IMR-90 (cell line): ENCODE results near the gene ADGRV1. TPM values are rescaled to one million over a fixed set of nuclear protein-coding genes. Genes with fewer than 3 reads are reported as not detected.

Experiments
- ATAC-seq: fragments of 200-7000 bp; cut with Tn5 transposase; 2 replicates; pipeline ENCODE4 v1.9.1; 2020; ENCODE audit warnings: low read depth, mild to moderate bottlenecking, moderate library complexity
- BruUV-seq: library from RNA; stranded (reverse); fragments of 400-500 nt; replicated peaks from 2 replicates; lab custom pipeline; 2021; lab: Mats Ljungman, UMichigan
- CTCF ChIA-PET: fragments of 300-600 bp; formaldehyde crosslinking; extraction: SDS; loops from one replicate; lab custom pipeline; 2021; ENCODE audit warnings: antibody characterized with exemption; lab: Yijun Ruan, JAX
- POLR2A ChIA-PET: fragments of 300-600 bp; sonication (Branson Sonifier 250); formaldehyde crosslinking; loops from one replicate; lab custom pipeline; 2022; ENCODE audit warnings: antibody characterized with exemption; ENCODE audit not compliant: unreplicated experiment; lab: Charles Lee
- DNase-seq: peaks from one replicate; pipeline ENCODE4 v3.0.0; 2013
- H2AFZ ChIP-seq: replicated peaks from 2 replicates; pipeline ENCODE3; 2013; ENCODE audit warnings: low read length, mild to moderate bottlenecking; ENCODE audit not compliant: poor library complexity
- H2AK5ac ChIP-seq: 2 replicates; pipeline ENCODE4 v1.6.1; 2013; ENCODE audit warnings: low read depth, low read length, inconsistent platforms
- H2AK9ac ChIP-seq: replicated peaks from 2 replicates; pipeline ENCODE3; 2013; ENCODE audit warnings: mild to moderate bottlenecking, low read depth, low read length, moderate library complexity; ENCODE audit not compliant: poor library complexity
- H2BK120ac ChIP-seq: 2 replicates; pipeline ENCODE4 v1.6.1; 2013; ENCODE audit warnings: low read depth, low read length, inconsistent platforms
- H2BK15ac ChIP-seq: 3 replicates; pipeline ENCODE4 v1.6.1; 2013; ENCODE audit warnings: low read depth, low read length, inconsistent platforms
- H2BK20ac ChIP-seq: 2 replicates; pipeline ENCODE4 v1.6.1; 2013; ENCODE audit warnings: low read depth, mild to moderate bottlenecking, inconsistent platforms, low read length, moderate library complexity
- H2BK5ac ChIP-seq: 2 replicates; pipeline ENCODE4 v1.6.1; 2013; ENCODE audit warnings: mild to moderate bottlenecking, low read depth, low read length, inconsistent platforms; ENCODE audit not compliant: poor library complexity, severe bottlenecking
- H3K14ac ChIP-seq: replicated peaks from 2 replicates; pipeline ENCODE4 v1.6.1; 2013; ENCODE audit warnings: low read depth, low read length, inconsistent platforms
- H3K18ac ChIP-seq: 2 replicates; pipeline ENCODE4 v1.6.1; 2013; ENCODE audit warnings: low read depth, low read length, control low read depth
- H3K23ac ChIP-seq: 2 replicates; pipeline ENCODE4 v1.6.1; 2013; ENCODE audit warnings: low read depth, low read length, inconsistent platforms
- H3K27ac ChIP-seq: 2 replicates; pipeline ENCODE4 v1.5.1; 2013; ENCODE audit warnings: mild to moderate bottlenecking, control low read depth, low read length; ENCODE audit not compliant: insufficient read depth
- H3K27me3 ChIP-seq: 2 replicates; pipeline ENCODE4 v1.6.1; 2013; ENCODE audit warnings: low read length; ENCODE audit not compliant: control insufficient read depth, insufficient read depth
- H3K36me3 ChIP-seq: 2 replicates; pipeline ENCODE4 v1.6.1; 2013; ENCODE audit warnings: low read length, mixed read lengths; ENCODE audit not compliant: control insufficient read depth, insufficient read depth
- H3K4ac ChIP-seq: 2 replicates; pipeline ENCODE4 v1.6.1; 2013; ENCODE audit warnings: low read depth, low read length, inconsistent platforms
- H3K4me1 ChIP-seq: 2 replicates; pipeline ENCODE4 v1.6.1; 2013; ENCODE audit warnings: low read length, mixed read lengths; ENCODE audit not compliant: control insufficient read depth, insufficient read depth
- H3K4me2 ChIP-seq: 2 replicates; pipeline ENCODE4 v1.6.1; 2013; ENCODE audit warnings: low read depth, mild to moderate bottlenecking, control low read depth, low read length, moderate library complexity
- H3K4me3 ChIP-seq: 2 replicates; pipeline ENCODE4 v1.5.1; 2013; ENCODE audit warnings: low read depth, mild to moderate bottlenecking, control low read depth, low read length, moderate library complexity; ENCODE audit not compliant: insufficient read depth
- H3K56ac ChIP-seq: 2 replicates; pipeline ENCODE4 v1.6.1; 2013; ENCODE audit warnings: low read length, inconsistent platforms; ENCODE audit not compliant: insufficient read depth; ENCODE audit errors: extremely low read depth
- H3K79me1 ChIP-seq, 2 experiments: 2 replicates each; pipeline ENCODE4 v1.6.1; 2013; ENCODE audit warnings: low read length in 2 of 2, inconsistent platforms in 1 of 2, low read depth in 1 of 2
- H3K9ac ChIP-seq: 2 replicates; pipeline ENCODE4 v1.6.1; 2013; ENCODE audit warnings: low read depth, low read length, control low read depth
- H3K9me1 ChIP-seq: 2 replicates; pipeline ENCODE4 v1.6.1; 2013; ENCODE audit warnings: low read length, inconsistent platforms; ENCODE audit not compliant: insufficient read depth
- H3K9me3 ChIP-seq: 2 replicates; pipeline ENCODE4 v1.6.1; 2013; ENCODE audit warnings: low read length; ENCODE audit not compliant: control insufficient read depth, insufficient read depth
- H4K20me1 ChIP-seq: 2 replicates; pipeline ENCODE4 v1.6.1; 2013; ENCODE audit warnings: low read length, inconsistent platforms; ENCODE audit not compliant: insufficient read depth
- H4K5ac ChIP-seq: 2 replicates; pipeline ENCODE4 v1.6.1; 2013; ENCODE audit warnings: mild to moderate bottlenecking, low read depth, low read length, control low read depth
- H4K8ac ChIP-seq, 2 experiments: 2 replicates each; pipeline ENCODE4 v1.6.1; 2013; ENCODE audit warnings: low read depth in 2 of 2, low read length in 2 of 2, control low read depth in 1 of 2, inconsistent platforms in 1 of 2
- H4K91ac ChIP-seq: 2 replicates; pipeline ENCODE4 v1.6.1; 2013; ENCODE audit warnings: low read depth, low read length, inconsistent platforms; ENCODE audit not compliant: insufficient read depth
- BHLHE40 ChIP-seq: fragments of 150-350 bp; IDR thresholded peaks from 2 replicates; pipeline ENCODE4 v1.6.1; 2016; ENCODE audit warnings: mild to moderate bottlenecking, low read depth, low read length
- CHD1 ChIP-seq: IDR thresholded peaks from 2 replicates; pipeline ENCODE4 v1.6.1; 2012; ENCODE audit warnings: low read depth, low read length, improper control_type of control experiment
- MAFK ChIP-seq: IDR thresholded peaks from 2 replicates; pipeline ENCODE4 v1.6.1; 2012; ENCODE audit warnings: low read depth, low read length, improper control_type of control experiment
- MXI1 ChIP-seq: IDR thresholded peaks from 2 replicates; pipeline ENCODE4 v1.6.1; 2012; ENCODE audit warnings: low read depth, mild to moderate bottlenecking, low read length, moderate library complexity, borderline replicate concordance
- POLR2A ChIP-seq: IDR thresholded peaks from 2 replicates; pipeline ENCODE4 v1.6.1; 2012; ENCODE audit warnings: mild to moderate bottlenecking, low read depth, low read length
- RAD21 ChIP-seq: IDR thresholded peaks from 2 replicates; pipeline ENCODE4 v1.6.1; 2012; ENCODE audit warnings: low read length, improper control_type of control experiment
- RCOR1 ChIP-seq: IDR thresholded peaks from 2 replicates; pipeline ENCODE4 v1.6.1; 2012; ENCODE audit warnings: mild to moderate bottlenecking, low read length, improper control_type of control experiment; ENCODE audit not compliant: insufficient replicate concordance
- SMC3 ChIP-seq: fragments of 150-350 bp; IDR thresholded peaks from 2 replicates; pipeline ENCODE4 v1.6.1; 2016; ENCODE audit warnings: low read depth, mild to moderate bottlenecking, antibody characterized with exemption, low read length, moderate library complexity
- WGBS, 2 experiments: methylation state at CpG; one replicate each; pipeline versions ENCODE4 v1.1.5 to v1.1.7; 2013; ENCODE audit warnings: missing lambda C conversion rate in 2 of 2; ENCODE audit not compliant: insufficient read length in 1 of 2; ENCODE audit errors: extremely low coverage in 2 of 2; 5-methylcytosine and 5-hydroxymethylcytosine counted together
- dilution Hi-C: fragments of 300-500 bp; cut with HindIII; formaldehyde crosslinking; loops from one replicate; pipeline ENCODE4 v1.14.3; 2018; ENCODE audit warnings: low sequenced_read_pairs; ENCODE audit not compliant: unreplicated experiment
- in situ Hi-C: fragments of 300-500 bp; cut with MboI; formaldehyde crosslinking; loops from 3 replicates; pipeline ENCODE4 v1.14.3; 2019; ENCODE audit warnings: low sequenced_read_pairs, inconsistent platforms, mixed read lengths
- intact Hi-C: fragments of 100-400 bp; cut with micrococcal nuclease; formaldehyde crosslinking; loops from 2 replicates; pipeline ENCODE4 v1.10.0; 2022
- polyA plus RNA-seq, 3 experiments: library from polyadenylated mRNA; depleted of rRNA; stranded (reverse); fragments of >200 nt; gene quantifications; 2 replicates each; pipeline ENCODE4 v1.2.3, GENCODE V29; 2012; ENCODE audit warnings: low replicate concordance in 1 of 3
- total RNA-seq: library from RNA; depleted of rRNA; stranded (reverse); fragments of >200 nt; gene quantifications from 2 replicates; pipeline ENCODE4 v1.2.3, GENCODE V29; 2012
- TF ChIP-seq, protein P1 (sequence below): fragments of 150-350 bp; IDR thresholded peaks from 2 replicates; pipeline ENCODE4 v1.6.1; 2017; ENCODE audit warnings: mild to moderate bottlenecking, antibody characterized with exemption, low read length, low read depth
- TF ChIP-seq, protein P2 (sequence below): conservative IDR thresholded peaks from 2 replicates; pipeline ENCODE4 v1.5.1; 2012; ENCODE audit warnings: mild to moderate bottlenecking, low read depth, low read length, improper control_type of control experiment
- TF ChIP-seq, protein P3 (sequence below): fragments of 150-350 bp; IDR thresholded peaks from 2 replicates; pipeline ENCODE4 v1.6.1; 2016; ENCODE audit warnings: low read depth, mild to moderate bottlenecking, low read length, moderate library complexity, borderline replicate concordance

Gene ADGRV1
- total and polyA plus RNA-seq, 2 of the 4 experiments (the other 2 are of a cell fraction), result under 0.01 TPM; not detected in 1

DNA sequence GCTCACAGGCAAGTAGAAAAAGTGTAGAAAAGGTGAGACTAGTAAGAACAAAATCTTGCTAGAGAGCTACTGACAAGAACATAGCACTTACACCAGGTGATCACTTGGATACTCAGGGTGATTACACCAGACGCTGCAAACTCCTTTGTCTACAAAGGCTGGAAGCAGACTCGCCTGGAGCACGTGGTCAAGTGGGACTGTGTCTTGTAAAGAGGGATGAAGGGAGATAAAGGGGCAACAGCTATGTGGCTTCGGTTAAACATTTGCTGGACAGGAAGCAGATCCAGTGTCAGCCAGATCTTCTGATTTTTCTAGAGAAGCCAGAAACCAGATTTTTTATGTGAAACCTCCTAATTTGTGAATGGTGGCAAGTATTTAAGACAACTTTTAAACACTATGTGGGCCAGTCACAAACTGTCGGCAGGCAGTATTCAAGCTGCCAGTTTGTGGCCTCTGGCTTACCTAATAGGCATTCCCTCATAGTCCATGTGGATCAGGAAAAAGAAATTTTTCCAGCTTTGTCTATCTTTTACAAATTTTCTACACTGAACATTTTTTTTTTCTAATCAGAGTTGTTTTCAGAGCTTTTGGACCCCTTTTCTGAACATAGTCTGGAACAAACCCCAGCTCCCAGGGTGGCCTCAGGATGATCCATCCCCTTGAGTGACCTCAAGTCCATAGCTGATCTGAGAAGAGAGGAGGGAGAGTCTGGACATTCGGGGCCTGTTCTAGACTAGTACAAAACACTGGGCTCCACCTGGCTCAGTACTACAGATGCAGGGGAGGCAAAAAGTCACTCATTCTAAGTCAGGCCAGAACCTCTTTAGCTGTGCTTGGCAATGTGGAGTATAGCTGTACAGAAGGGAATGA is 561.6 kb downstream of the ADGRV1 start:
- Histone ChIP-seq H3K56ac (no peak overlapping the region), H4K91ac (no peak overlapping the region), H3K27ac (no peak overlapping the region), H3K14ac (no peak overlapping the region), H4K8ac (no peak overlapping the region), H3K4me2 (no peak overlapping the region), H3K79me1 (no peaks in the 10 kb centered on the region), H2BK15ac (no peak overlapping the region), H2BK5ac (no peak overlapping the region), H2BK120ac (no peak overlapping the region; the same call in 1 of the 2 replicates), H3K36me3 (no peaks in the 10 kb centered on the region), H3K4me3 (no peak overlapping the region), H3K9ac (no peak overlapping the region), H3K23ac (no peak overlapping the region), H4K20me1 (no peaks in the 10 kb centered on the region), H2AK5ac (0 out of 2 replicates have a peak overlapping the region, but pooled peaks have one; percentile 29), H3K27me3 (no peaks in the 10 kb centered on the region), H3K18ac (peak overlapping the region; percentile 23; the same call in 1 of the 2 replicates), H3K9me1 (0 out of 2 replicates have a peak, but pooled peaks cover under 1% of the 10 kb centered on the region), H2BK20ac (no peak overlapping the region), H3K4ac (peak overlapping the region; percentile 40; the same call in 1 of the 2 replicates), H4K5ac (no peak overlapping the region), H3K9me3 (no peaks in the 10 kb centered on the region), H2AK9ac (no peak overlapping the region), H2AFZ (no peak overlapping the region), H3K4me1 (peaks cover 5% of the 10 kb centered on the region)
- in situ Hi-C loops (no loop called here), dilution Hi-C loops (no loop called here), intact Hi-C loops (no loop called here)
- POLR2A ChIA-PET, result no interaction called here
- TF ChIP-seq MXI1, result no peak
- TF ChIP-seq, protein P1, sequence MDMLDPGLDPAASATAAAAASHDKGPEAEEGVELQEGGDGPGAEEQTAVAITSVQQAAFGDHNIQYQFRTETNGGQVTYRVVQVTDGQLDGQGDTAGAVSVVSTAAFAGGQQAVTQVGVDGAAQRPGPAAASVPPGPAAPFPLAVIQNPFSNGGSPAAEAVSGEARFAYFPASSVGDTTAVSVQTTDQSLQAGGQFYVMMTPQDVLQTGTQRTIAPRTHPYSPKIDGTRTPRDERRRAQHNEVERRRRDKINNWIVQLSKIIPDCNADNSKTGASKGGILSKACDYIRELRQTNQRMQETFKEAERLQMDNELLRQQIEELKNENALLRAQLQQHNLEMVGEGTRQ, result no peak
- no peak for TF ChIP-seq POLR2A
- TF ChIP-seq SMC3, result no peak
- TF ChIP-seq CHD1, result no peak
- TF ChIP-seq, protein P2, sequence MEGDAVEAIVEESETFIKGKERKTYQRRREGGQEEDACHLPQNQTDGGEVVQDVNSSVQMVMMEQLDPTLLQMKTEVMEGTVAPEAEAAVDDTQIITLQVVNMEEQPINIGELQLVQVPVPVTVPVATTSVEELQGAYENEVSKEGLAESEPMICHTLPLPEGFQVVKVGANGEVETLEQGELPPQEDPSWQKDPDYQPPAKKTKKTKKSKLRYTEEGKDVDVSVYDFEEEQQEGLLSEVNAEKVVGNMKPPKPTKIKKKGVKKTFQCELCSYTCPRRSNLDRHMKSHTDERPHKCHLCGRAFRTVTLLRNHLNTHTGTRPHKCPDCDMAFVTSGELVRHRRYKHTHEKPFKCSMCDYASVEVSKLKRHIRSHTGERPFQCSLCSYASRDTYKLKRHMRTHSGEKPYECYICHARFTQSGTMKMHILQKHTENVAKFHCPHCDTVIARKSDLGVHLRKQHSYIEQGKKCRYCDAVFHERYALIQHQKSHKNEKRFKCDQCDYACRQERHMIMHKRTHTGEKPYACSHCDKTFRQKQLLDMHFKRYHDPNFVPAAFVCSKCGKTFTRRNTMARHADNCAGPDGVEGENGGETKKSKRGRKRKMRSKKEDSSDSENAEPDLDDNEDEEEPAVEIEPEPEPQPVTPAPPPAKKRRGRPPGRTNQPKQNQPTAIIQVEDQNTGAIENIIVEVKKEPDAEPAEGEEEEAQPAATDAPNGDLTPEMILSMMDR, result no peak
- no peak for TF ChIP-seq MAFK
- TF ChIP-seq RCOR1, result no peak
- TF ChIP-seq BHLHE40, result no peak
- no peak for TF ChIP-seq RAD21
- TF ChIP-seq, protein P3, sequence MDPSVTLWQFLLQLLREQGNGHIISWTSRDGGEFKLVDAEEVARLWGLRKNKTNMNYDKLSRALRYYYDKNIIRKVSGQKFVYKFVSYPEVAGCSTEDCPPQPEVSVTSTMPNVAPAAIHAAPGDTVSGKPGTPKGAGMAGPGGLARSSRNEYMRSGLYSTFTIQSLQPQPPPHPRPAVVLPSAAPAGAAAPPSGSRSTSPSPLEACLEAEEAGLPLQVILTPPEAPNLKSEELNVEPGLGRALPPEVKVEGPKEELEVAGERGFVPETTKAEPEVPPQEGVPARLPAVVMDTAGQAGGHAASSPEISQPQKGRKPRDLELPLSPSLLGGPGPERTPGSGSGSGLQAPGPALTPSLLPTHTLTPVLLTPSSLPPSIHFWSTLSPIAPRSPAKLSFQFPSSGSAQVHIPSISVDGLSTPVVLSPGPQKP, result no peak
- no peak for ATAC-seq
- 40% methylated on average over 1 of the region's 6 CpGs; no CpG with 5 or more reads in 1 of the 2 experiments for WGBS, 2 experiments
- no peak for DNase-seq
- BruUV-seq, result no TSS peak
- CTCF ChIA-PET, result interaction anchor here (0.6 to 1.5 kb wide), 3 partner anchors 7 to 264 kb away, joined by 3 to 4 read pairs (median 4); no protein-coding TSS in a partner anchor
